Measurements from ENCODE around the gene DAB2IP.

GRCh38 chr9:121645853-121646807 lies 5.3 kb upstream of the DAB2IP start:
- no peak for TF ChIP-seq EZH2 (IDR thresholded peaks at IDR 0.05)
- no peak for TF ChIP-seq ZFX (IDR thresholded peaks at IDR 0.05)
- TF ChIP-seq TCF7L2 (IDR thresholded peaks at IDR 0.05; ENCODE audit: borderline replicate concordance, extremely low read depth, insufficient read depth, insufficient read length), result no peak
- TF ChIP-seq CTCF (IDR thresholded peaks at IDR 0.05 in 2 of 3, conservative IDR thresholded peaks at IDR 0.05 in 1 of 3; ENCODE audit: borderline replicate concordance in 1 of 3, insufficient read depth in 1 of 3, low read depth in 2 of 3, low read length in 2 of 3), result no peak

All from HCT116 (cell line).